ENCODE results near the gene UBE3B.

UBE3B gene

GRCh38 chr12:109443794-109444193, 33.6 kb upstream of the UBE3B start:
- H2AFZ ChIP-seq (ENCODE audit: low read length), result no peak overlapping the region
- no peak overlapping the region for H3K4me3 ChIP-seq (ENCODE audit: low read depth, low read length, poor library complexity, severe bottlenecking)
- H3K27ac ChIP-seq (ENCODE audit: low read depth, low read length, poor library complexity, severe bottlenecking), result no peak overlapping the region
- no peaks in the 10 kb centered on the region for H4K20me1 ChIP-seq (ENCODE audit: insufficient read depth, low read length)
- H3K4me1 ChIP-seq (ENCODE audit: insufficient read depth, low read length, severe bottlenecking), result no peaks in the 10 kb centered on the region
- no peaks in the 10 kb centered on the region for H3K27me3 ChIP-seq (ENCODE audit: insufficient read depth, low read length)
- no peaks in the 10 kb centered on the region for H3K9me2 ChIP-seq (ENCODE audit: low read depth, low read length)
- H3K4me2 ChIP-seq (ENCODE audit: low read length), result no peak overlapping the region
- H3F3A ChIP-seq (ENCODE audit: insufficient read depth, low read length), result no peaks in the 10 kb centered on the region
- H3K9me3 ChIP-seq (ENCODE audit: low read length), result no peaks in the 10 kb centered on the region
- no peak overlapping the region for H3K9ac ChIP-seq (ENCODE audit: low read length)
- H3K79me2 ChIP-seq (ENCODE audit: insufficient read depth, low read length), result no peaks in the 10 kb centered on the region
- no peak for TF ChIP-seq EZH2 (IDR thresholded peaks at IDR 0.05; ENCODE audit: borderline replicate concordance, low read length)
- TF ChIP-seq, protein P1, sequence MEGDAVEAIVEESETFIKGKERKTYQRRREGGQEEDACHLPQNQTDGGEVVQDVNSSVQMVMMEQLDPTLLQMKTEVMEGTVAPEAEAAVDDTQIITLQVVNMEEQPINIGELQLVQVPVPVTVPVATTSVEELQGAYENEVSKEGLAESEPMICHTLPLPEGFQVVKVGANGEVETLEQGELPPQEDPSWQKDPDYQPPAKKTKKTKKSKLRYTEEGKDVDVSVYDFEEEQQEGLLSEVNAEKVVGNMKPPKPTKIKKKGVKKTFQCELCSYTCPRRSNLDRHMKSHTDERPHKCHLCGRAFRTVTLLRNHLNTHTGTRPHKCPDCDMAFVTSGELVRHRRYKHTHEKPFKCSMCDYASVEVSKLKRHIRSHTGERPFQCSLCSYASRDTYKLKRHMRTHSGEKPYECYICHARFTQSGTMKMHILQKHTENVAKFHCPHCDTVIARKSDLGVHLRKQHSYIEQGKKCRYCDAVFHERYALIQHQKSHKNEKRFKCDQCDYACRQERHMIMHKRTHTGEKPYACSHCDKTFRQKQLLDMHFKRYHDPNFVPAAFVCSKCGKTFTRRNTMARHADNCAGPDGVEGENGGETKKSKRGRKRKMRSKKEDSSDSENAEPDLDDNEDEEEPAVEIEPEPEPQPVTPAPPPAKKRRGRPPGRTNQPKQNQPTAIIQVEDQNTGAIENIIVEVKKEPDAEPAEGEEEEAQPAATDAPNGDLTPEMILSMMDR (IDR thresholded peaks at IDR 0.05; ENCODE audit: low read length), result no peak
- H3K36me3 ChIP-seq (ENCODE audit: insufficient read depth, low read length), result peaks cover 7% of the 10 kb centered on the region; the same call in 1 of the 2 replicates

DNA sequence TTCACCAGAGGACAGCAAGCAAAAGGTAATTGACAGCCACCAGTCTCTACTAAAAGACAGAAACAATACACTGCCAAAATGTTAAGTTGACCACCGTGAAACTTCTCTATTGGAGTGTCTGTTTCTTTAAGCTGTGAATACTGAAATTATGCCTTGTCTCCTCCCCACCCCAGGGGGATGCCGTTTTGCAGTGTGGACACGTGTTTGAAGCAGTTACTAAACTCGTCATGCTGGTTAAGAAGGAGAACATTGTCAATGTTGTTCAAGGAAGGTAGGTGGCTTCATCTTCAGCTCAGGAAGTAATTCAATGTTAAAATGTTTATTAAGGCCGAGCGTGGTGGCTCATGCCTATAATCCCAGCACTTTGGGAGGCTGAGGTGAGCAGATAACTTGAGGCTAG, 33.2 kb upstream of the UBE3B start:
- H3K27ac ChIP-seq (ENCODE audit: low read depth, low read length, poor library complexity, severe bottlenecking), result no peak overlapping the region
- no peak overlapping the region for H2AFZ ChIP-seq (ENCODE audit: low read length)
- H3K4me2 ChIP-seq (ENCODE audit: low read length), result no peak overlapping the region
- no peaks in the 10 kb centered on the region for H3K4me1 ChIP-seq (ENCODE audit: insufficient read depth, low read length, severe bottlenecking)
- H3F3A ChIP-seq (ENCODE audit: insufficient read depth, low read length), result no peaks in the 10 kb centered on the region
- H3K79me2 ChIP-seq (ENCODE audit: insufficient read depth, low read length), result no peaks in the 10 kb centered on the region
- H3K9ac ChIP-seq (ENCODE audit: low read length), result no peak overlapping the region
- no peaks in the 10 kb centered on the region for H3K9me3 ChIP-seq (ENCODE audit: low read length)
- H4K20me1 ChIP-seq (ENCODE audit: insufficient read depth, low read length), result no peaks in the 10 kb centered on the region
- no peak overlapping the region for H3K4me3 ChIP-seq (ENCODE audit: low read depth, low read length, poor library complexity, severe bottlenecking)
- no peaks in the 10 kb centered on the region for H3K9me2 ChIP-seq (ENCODE audit: low read depth, low read length)
- H3K36me3 ChIP-seq (ENCODE audit: insufficient read depth, low read length), result peaks cover 7% of the 10 kb centered on the region; the same call in 1 of the 2 replicates
- TF ChIP-seq, protein P1 (IDR thresholded peaks at IDR 0.05; ENCODE audit: low read length), result no peak
- no peak for TF ChIP-seq EZH2 (IDR thresholded peaks at IDR 0.05; ENCODE audit: borderline replicate concordance, low read length)
- H3K27me3 ChIP-seq (ENCODE audit: insufficient read depth, low read length), result no peaks in the 10 kb centered on the region

DNA sequence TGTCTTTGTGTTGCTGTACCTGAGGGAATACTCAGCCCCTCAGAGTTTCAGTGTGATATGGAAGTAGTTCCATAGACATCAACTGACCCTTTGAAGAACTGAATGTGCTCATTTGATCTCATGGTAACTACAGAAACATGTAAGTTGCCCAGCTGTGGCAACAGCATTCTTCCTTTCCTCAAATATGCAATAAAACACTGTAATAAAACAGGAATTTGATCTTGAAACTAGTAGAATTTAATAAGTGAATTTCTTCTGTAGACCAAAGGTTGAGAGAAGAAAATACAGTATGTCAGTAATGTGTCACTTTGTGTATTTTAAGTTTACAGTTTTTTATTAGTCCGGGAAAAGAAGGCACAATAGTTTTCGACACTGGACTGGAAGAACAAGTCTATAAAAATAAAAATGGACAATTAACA, 32.2 kb upstream of the UBE3B start:
- no peaks in the 10 kb centered on the region for H3K79me2 ChIP-seq (ENCODE audit: insufficient read depth, low read length)
- no peak overlapping the region for H3K4me3 ChIP-seq (ENCODE audit: low read depth, low read length, poor library complexity, severe bottlenecking)
- no peak for TF ChIP-seq EZH2 (IDR thresholded peaks at IDR 0.05; ENCODE audit: borderline replicate concordance, low read length)
- TF ChIP-seq, protein P1 (IDR thresholded peaks at IDR 0.05; ENCODE audit: low read length), result no peak
- no peaks in the 10 kb centered on the region for H3K27me3 ChIP-seq (ENCODE audit: insufficient read depth, low read length)
- no peak overlapping the region for H3K4me2 ChIP-seq (ENCODE audit: low read length)
- H3K27ac ChIP-seq (ENCODE audit: low read depth, low read length, poor library complexity, severe bottlenecking), result no peak overlapping the region
- no peak overlapping the region for H3K9ac ChIP-seq (ENCODE audit: low read length)
- H2AFZ ChIP-seq (ENCODE audit: low read length), result no peak overlapping the region
- peaks cover 7% of the 10 kb centered on the region; the same call in 1 of the 2 replicates for H3K36me3 ChIP-seq (ENCODE audit: insufficient read depth, low read length)
- H3F3A ChIP-seq (ENCODE audit: insufficient read depth, low read length), result no peaks in the 10 kb centered on the region
- no peaks in the 10 kb centered on the region for H3K9me3 ChIP-seq (ENCODE audit: low read length)
- no peaks in the 10 kb centered on the region for H3K9me2 ChIP-seq (ENCODE audit: low read depth, low read length)
- no peaks in the 10 kb centered on the region for H3K4me1 ChIP-seq (ENCODE audit: insufficient read depth, low read length, severe bottlenecking)
- H4K20me1 ChIP-seq (ENCODE audit: insufficient read depth, low read length), result no peaks in the 10 kb centered on the region

All from OCI-LY1 (cell line).